GM12892 (cell line): ENCODE results near the gene KCNG3.

Source experiments
- DNase-seq: peaks from one replicate; pipeline ENCODE4 v3.0.0; 2011; ENCODE audit not compliant: insufficient read length
- FAIRE-seq: peaks from 2 replicates; lab custom pipeline; 2011; peaks lifted over from hg19 to GRCh38; lab: Jason Lieb, UNC
- POLR2A ChIP-seq: IDR thresholded peaks from 2 replicates; pipeline ENCODE4 v1.6.1; 2011; ENCODE audit warnings: low read depth, low read length, control low read depth
- POLR2AphosphoS5 ChIP-seq: IDR thresholded peaks from 2 replicates; pipeline ENCODE4 v1.6.1; 2011; ENCODE audit warnings: low read depth, low read length, control low read depth
- TAF1 ChIP-seq: IDR thresholded peaks from 2 replicates; pipeline ENCODE4 v1.6.1; 2011; ENCODE audit warnings: low read depth, mild to moderate bottlenecking, control low read depth, low read length, borderline replicate concordance

KCNG3 gene

DNA sequence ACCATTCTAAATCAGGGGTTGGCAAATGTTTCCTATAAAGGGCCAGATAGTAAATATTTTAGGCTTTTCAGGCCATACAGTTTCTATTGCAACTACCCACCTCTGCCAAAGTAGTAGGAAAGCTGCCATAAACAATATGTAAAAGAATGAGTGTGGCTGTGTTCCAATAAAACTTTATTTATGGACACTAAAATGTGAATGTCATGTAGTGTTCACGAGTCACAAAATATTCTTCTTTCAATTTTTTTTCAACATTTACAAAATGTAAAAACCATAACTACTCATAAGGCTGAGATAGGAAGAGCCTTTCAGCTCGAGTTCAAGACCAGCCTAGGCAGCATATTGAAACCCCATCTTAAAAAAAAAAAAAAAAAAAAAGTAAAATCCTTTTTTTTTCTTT, 13.4 kb downstream of the KCNG3 start:
- no peak for DNase-seq
- TF ChIP-seq POLR2AphosphoS5: no peak
- no peak for TF ChIP-seq TAF1
- TF ChIP-seq POLR2A: no peak
- no peak for FAIRE-seq

GRCh38 chr2:42474765-42475454, 18.9 kb downstream of the KCNG3 start:
- TF ChIP-seq POLR2A (no peak), TAF1 (no peak), POLR2AphosphoS5 (no peak)
- no peak for FAIRE-seq
- no peak for DNase-seq

DNA sequence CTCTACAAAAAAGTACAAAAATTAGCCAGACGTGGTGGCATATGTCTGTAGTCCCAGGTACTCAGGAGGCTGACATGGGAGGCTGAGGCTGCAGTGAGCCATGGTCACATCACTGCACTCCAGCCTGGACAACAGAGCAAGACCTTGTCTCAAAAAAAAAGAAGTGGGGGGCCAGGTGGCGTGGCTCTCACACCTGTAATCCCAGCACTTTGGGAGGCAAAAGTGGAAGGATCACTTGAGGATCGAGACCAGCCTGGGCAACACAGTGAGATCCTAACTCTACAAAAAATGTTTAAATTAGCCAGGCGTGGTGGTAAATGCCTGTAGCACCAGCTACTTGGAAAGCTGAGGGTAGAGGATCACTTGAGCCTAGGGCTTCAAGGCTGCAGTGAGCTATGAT, 23.1 kb downstream of the KCNG3 start:
- DNase-seq (no peak), FAIRE-seq (no peak)
- TF ChIP-seq POLR2AphosphoS5: no peak
- TF ChIP-seq TAF1: no peak
- TF ChIP-seq POLR2A: no peak

DNA sequence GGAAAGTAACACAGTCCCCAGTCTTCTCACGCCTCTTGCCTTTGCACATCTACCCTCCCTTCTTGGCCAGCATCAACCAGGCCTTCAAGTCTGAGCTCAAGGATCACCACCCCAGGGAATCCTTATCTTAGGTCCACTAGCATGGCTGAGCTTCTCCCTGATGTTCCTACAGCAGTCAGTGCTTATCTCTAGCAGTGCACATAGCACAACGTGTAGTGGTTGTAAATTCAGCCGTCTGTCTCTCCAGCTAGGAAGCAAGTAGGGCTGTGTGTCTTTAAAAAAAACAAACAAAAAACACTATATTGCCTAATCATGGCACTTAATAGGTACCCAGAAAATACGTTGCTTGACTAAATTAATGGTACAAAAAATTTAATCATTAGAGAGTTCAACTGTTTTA, 29.2 kb downstream of the KCNG3 start:
- TF ChIP-seq POLR2A: no peak
- no peak for TF ChIP-seq POLR2AphosphoS5
- no peak for TF ChIP-seq TAF1
- no peak for FAIRE-seq
- DNase-seq: no peak

DNA sequence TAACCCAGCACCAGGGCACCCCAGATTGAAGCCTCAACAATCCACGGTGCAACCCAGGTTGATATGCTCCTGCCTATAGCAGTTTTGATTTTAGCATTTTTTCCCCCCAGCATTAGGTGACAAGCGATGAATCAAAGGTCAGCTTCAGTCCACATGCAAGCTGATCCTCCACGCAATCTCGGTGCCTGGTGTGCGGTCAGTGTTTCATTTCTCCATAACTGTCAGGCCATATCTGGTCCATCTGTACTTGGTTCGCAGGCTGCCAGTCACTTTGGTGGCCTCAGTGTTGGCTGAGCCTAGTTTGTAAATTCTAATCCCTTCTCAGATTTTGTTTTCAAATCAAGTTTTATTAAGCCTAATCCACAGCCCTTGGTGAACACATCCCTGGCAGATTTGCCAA, 30.2 kb downstream of the KCNG3 start:
- FAIRE-seq (no peak), DNase-seq (no peak)
- TF ChIP-seq POLR2AphosphoS5: no peak
- TF ChIP-seq TAF1: no peak
- no peak for TF ChIP-seq POLR2A

GRCh38 chr2:42459296-42459695, 34.5 kb downstream of the KCNG3 start:
- FAIRE-seq (no peak), DNase-seq (no peak)
- TF ChIP-seq POLR2A (no peak), POLR2AphosphoS5 (no peak), TAF1 (no peak)

DNA sequence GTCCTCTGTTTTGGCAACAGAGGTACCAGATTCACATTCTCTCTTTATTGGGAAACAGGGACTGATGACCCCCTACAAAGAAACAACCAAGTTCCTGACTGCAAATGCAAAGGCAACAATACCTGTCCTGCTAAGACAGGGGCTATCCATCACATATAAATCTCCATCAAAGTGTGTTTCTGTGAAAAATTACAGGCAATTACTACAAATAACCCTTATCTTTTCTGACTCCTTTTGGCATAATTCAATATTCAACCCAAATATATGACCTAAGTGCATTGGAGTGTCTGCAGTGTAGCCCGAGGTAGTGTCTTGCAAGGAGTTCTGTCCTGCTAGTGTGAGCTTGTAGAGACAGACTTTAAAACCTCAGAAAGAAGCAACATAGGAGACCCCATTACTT, 35.4 kb downstream of the KCNG3 start:
- FAIRE-seq (no peak), DNase-seq (no peak)
- TF ChIP-seq POLR2A: no peak
- TF ChIP-seq TAF1: no peak
- no peak for TF ChIP-seq POLR2AphosphoS5

DNA sequence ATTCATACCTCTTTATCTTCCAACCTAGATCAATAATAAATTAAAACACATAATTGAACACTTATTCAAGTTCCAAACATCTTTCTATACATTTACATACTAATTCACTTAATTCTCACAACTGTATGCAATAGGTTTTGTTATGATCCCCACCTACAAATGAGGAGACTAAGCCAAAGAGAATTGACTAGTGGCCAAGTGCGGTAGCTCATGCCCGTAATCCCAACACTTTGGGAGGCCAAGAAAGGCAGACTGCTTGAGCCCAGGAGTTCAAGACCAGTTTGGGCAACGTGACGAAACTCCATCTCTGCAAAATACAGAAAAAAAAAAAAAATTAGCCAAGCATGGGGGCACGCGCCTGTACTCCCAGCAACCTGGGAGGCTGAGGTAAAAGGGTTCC, 36.8 kb downstream of the KCNG3 start:
- FAIRE-seq (no peak), DNase-seq (no peak)
- no peak for TF ChIP-seq POLR2AphosphoS5
- TF ChIP-seq TAF1: no peak
- no peak for TF ChIP-seq POLR2A

DNA sequence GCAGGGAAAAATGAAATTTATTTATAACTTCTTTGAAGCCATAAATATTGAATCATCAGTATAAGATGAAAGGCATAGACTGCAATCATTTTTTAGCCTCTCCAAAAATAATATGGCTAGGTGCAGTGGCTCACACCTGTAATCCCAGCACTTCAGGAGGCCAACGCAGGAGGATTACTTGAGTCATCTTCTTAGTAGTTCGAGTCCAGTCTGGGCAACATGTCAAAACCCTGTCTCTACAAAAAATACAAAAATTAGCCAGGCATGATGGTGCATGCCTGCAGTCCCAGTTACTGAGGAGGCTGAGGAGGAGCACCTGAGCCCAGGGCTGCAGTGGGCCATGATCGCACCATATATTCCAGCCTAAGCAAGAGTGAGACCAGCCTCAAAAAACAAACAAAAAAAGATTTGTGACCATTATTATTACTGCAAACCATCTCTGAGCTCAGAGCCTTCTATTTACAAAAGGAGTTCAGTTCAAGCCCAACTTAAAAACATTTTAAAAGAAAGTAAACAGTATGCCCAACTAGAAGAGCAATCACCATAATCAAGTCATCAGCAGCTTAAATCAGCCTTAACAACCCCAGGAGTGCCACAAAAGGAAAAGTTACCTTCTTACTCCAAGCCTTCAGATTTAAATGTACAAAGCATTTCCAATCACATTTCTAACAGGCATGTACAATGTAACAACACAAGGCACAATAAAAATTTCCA, 37.5 kb downstream of the KCNG3 start:
- FAIRE-seq (no peak), DNase-seq (no peak)
- TF ChIP-seq POLR2A (no peak), POLR2AphosphoS5 (no peak), TAF1 (no peak)

DNA sequence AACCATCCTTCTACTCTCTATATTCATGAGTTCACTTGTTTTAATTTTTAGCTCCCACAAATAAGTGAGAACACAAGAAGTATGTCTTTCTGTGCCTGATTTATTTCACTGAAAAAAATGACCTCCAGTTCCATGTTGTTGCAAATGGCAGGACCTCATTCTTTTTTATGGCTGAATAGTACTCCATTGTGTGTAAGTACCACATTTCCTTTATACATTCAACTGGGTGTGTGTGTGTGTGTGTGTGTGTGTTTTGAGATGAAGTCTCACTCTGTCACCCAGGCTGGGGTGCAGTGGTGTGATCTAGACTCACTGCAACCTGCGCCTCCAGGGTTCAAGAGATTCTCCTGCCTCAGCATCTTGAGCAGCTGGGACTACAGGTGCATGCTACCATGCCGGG, 41.2 kb downstream of the KCNG3 start:
- DNase-seq (no peak), FAIRE-seq (no peak)
- no peak for TF ChIP-seq POLR2AphosphoS5
- TF ChIP-seq POLR2A: no peak
- TF ChIP-seq TAF1: no peak

GRCh38 chr2:42450136-42450535, 43.6 kb downstream of the KCNG3 start:
- no peak for TF ChIP-seq POLR2AphosphoS5
- TF ChIP-seq TAF1: no peak
- no peak for TF ChIP-seq POLR2A
- FAIRE-seq: no peak

GRCh38 chr2:42449163-42450087, 44.4 kb downstream of the KCNG3 start:
- no peak for FAIRE-seq
- TF ChIP-seq POLR2A: no peak
- TF ChIP-seq TAF1: no peak
- TF ChIP-seq POLR2AphosphoS5: no peak

More at GRCh38 chr2:42450136-42450535, 43.6 kb downstream of the KCNG3 start:
- no peak for DNase-seq

More at GRCh38 chr2:42449163-42450087, 44.4 kb downstream of the KCNG3 start:
- no peak for DNase-seq
